NCI-H345 treated with DMSO at 0.1 percent for 48 hours (cell line): Measurements from ENCODE around the gene ELOVL5.

Experiments used
- DNase-seq: peaks from one replicate; lab custom pipeline; 2025; ENCODE audit not compliant: unreplicated experiment; lab: John Stamatoyannopoulos, UW

ELOVL5 gene

DNA sequence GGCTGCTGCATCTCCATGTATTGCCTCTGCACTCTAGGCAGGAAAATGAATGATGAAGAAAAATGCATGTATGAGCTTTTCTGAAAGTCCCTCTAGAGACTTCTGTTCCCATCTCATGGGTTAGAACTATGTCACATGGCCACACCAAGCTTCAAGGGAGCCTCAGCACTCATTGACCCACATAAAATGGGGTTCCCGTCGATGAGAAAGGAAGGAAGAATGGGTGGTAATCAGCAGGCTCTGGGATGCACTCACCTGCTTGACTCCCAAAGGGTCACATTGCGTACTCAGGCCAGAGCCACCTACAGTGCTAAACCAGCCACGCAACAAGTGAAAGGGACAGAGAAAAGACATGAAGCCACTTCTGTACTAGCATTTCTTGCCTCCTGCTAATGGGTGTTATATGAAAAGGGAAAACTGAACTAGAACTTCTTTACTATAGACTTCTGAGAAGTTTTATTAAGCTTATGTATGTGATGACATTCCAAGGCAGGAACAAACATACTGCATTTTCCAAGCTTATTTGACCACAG, 104.3 kb downstream of the ELOVL5 start:
- DNase-seq: no peak

DNA sequence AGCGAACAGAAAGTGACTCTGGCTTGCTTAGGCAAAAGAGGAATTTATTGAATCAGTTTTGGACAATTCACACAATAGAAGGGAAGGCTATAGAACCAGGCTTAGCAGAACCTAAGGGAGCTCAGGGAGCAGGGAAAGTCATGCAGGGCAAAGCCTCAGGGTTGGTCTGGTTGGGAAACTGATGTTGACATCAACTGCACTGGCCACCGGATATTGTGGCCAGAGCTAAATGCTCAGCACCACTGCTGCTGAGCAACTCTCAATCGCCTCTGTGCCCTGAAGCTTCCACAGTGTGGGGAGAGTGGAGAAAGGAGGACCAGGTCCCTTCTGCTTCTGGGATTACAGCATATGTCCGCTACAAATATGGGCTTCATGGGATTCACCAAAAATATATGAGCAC, 106.8 kb downstream of the ELOVL5 start:
- no peak for DNase-seq

DNA sequence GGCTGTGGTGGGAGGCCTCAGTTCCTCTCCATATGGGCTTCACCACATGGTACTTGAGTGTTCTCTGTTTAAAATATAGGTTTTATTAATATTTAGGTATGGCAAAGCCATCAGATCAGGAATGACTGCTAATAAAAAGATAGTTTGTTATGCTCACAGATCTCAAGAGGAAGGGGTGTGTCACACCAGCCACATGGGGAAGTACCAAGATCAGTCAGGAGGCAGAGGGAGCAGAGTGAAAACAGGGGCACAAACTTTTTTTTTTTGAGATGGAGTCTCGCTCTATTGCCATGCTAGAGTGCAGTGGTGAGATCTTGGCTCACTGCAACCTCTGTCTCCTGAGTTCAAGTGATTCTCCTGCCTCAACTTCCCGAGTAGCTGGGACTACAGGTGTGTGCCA, 108.0 kb downstream of the ELOVL5 start:
- no peak for DNase-seq

DNA sequence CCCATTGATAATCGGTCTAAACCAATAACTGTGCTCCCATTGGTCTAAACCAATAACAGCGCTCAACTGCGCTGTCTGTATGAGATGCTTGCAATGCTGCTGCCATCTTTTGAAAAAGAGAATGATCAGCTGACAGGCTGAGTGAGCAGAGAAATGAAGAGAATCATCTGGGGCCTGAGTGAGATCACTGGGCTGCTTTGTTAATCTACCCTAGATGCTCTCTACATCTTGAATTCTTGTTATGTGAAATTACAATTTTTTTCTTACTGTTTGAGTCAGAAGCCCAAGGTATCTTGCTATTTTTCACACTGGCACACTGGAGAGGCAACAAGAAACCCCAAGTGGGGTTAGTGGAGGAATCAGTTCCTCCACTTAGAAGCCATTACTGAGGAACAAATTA, 108.6 kb downstream of the ELOVL5 start:
- no peak for DNase-seq

DNA sequence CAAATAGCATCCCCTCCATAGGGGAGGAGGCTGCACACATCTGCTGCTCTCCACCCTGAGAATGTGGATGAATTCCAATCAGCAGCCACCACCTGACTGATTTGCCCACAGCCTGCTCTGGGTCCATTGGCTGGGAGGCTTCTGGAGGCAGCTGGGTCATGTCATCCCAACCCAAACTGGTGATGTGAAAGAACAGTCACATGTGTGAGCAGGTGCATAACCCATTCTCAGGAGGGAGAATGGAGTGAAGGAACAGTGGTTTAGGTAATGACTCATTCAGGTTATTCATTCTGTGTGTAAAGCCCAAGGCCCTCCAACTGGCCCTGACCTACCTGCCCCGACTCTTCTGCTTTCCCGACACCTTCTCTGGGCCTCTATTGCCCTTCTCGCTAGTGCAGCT, 109.2 kb downstream of the ELOVL5 start:
- no peak for DNase-seq

DNA sequence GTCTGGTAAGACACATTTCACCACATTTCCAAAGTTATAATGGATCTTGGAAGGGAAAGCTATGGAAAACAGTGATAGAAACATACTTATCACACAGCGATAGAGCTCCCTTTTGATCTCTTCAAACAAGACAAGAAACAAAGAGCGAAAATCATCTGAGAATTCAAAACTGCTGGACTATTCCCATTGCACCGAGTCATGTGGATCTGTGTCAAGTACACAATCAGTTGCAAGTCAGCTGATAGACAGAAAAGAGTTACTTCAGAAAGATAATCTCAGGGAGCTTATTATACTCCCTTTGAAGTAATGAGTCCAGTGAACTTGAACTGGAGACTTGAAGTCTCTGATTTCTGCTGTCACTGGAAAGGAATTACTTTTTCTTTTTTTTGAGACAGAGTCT, 110.4 kb downstream of the ELOVL5 start:
- no peak for DNase-seq

- DNase-seq: no peak
These were observed 112.5 kb downstream of the ELOVL5 start for GRCh38 chr6:53236241-53236640.

DNA sequence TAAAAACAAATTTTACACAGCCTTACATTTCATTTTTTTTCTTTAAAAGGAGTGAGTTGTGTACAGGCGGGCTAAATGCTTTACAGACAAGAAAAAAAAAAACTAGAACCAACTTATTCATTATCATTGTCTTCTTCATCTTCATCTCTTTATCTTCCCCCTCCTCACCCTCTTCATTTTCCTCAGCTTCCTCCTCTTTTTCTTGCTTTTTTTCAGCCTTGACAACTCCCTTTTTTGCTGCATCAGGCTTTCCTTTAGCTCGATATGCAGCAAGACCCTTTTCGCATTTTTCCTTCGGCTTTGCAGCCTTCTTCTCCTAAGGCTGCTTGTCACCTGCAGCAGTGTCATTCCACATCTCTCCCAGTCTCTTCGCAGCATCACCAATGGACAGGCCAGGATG, 113.2 kb downstream of the ELOVL5 start:
- no peak for DNase-seq

DNA sequence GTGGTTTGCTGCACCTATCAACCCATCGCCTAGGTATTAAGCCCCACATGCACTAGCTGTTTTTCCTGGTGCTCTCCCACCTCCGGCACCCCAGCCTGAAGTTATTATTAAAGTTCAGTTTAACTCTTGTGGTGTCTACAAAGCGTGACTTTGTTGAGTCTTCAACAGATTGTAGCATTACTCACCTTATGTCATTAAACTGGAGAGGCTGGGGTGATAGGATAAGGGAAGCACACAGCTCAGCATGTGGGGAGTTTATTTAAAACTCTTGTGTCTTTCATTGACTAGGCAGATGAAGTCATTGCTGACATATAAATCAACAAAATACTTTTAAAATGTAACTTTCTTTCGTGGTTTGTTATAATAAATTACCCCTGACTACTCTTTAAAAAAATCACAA, 115.4 kb downstream of the ELOVL5 start:
- DNase-seq: peak; percentile 39

GRCh38 chr6:53230775-53231467, 117.8 kb downstream of the ELOVL5 start:
- DNase-seq: no peak

- no peak for DNase-seq
These were observed 120.9 kb downstream of the ELOVL5 start for GRCh38 chr6:53227847-53228246.

DNA sequence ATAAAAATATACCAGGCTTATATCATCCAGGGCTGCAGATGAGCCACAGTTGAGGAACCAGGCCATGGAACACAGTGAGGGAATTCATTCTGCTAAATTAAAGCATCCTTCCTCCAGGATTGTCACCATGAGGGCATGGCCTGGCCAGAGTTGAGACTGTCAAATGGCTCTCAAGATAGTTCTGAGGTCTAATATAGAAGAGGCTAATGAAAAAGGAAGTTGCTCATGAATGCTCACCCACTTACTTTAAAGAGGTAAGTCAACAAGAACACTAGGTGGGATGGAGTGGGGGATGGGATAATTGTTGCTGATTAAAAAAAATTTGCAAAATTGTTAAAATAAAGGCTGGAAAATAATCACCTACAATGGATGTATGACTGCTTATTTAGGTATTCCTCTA, 128.1 kb downstream of the ELOVL5 start:
- no peak for DNase-seq
